Liver (tissue), 3 donors: ENCODE results near the gene MAGI1.

Experiments
- CTCF ChIP-seq: fragments of 150-350 bp; IDR thresholded peaks from 2 replicates; pipeline ENCODE4 v1.5.1; 2017; ENCODE audit warnings: improper control_type of control experiment, low read depth, low read length; ENCODE audit not compliant: missing input control
- EGR1 ChIP-seq, 2 donors: IDR thresholded peaks; 2 replicates each; pipeline ENCODE4 v1.6.1; 2016 to 2018; ENCODE audit warnings: antibody characterized with exemption in 2 of 2, low read depth in 2 of 2
- GABPA ChIP-seq, 2 donors: IDR thresholded peaks in 1 of 2; conservative IDR thresholded peaks in 1 of 2; 2 replicates each; pipeline ENCODE4 v1.6.1; 2016; ENCODE audit warnings: antibody characterized with exemption in 2 of 2, mild to moderate bottlenecking in 1 of 2, moderate library complexity in 1 of 2
- JUND ChIP-seq, 2 donors: IDR thresholded peaks; 2 replicates each; pipeline ENCODE4 v1.6.1; 2016; ENCODE audit warnings: antibody characterized with exemption in 2 of 2
- RAD21 ChIP-seq, 2 donors: IDR thresholded peaks; 2 replicates each; pipeline ENCODE4 v1.6.1; 2016; ENCODE audit warnings: antibody characterized with exemption in 2 of 2, mild to moderate bottlenecking in 2 of 2
- YY1 ChIP-seq: IDR thresholded peaks from 2 replicates; pipeline ENCODE4 v1.6.1; 2016; ENCODE audit warnings: antibody characterized with exemption, mild to moderate bottlenecking
- ZBTB33 ChIP-seq: IDR thresholded peaks from 2 replicates; pipeline ENCODE4 v1.6.1; 2016; ENCODE audit warnings: antibody characterized with exemption
- TF ChIP-seq, protein P1 (sequence below): IDR thresholded peaks from 2 replicates; pipeline ENCODE4 v1.6.1; 2016; ENCODE audit warnings: antibody characterized with exemption, mild to moderate bottlenecking
- donor health status: healthy.
- donor health status: healthy.

- TF ChIP-seq ZBTB33 = no peak
- TF ChIP-seq, protein P1, sequence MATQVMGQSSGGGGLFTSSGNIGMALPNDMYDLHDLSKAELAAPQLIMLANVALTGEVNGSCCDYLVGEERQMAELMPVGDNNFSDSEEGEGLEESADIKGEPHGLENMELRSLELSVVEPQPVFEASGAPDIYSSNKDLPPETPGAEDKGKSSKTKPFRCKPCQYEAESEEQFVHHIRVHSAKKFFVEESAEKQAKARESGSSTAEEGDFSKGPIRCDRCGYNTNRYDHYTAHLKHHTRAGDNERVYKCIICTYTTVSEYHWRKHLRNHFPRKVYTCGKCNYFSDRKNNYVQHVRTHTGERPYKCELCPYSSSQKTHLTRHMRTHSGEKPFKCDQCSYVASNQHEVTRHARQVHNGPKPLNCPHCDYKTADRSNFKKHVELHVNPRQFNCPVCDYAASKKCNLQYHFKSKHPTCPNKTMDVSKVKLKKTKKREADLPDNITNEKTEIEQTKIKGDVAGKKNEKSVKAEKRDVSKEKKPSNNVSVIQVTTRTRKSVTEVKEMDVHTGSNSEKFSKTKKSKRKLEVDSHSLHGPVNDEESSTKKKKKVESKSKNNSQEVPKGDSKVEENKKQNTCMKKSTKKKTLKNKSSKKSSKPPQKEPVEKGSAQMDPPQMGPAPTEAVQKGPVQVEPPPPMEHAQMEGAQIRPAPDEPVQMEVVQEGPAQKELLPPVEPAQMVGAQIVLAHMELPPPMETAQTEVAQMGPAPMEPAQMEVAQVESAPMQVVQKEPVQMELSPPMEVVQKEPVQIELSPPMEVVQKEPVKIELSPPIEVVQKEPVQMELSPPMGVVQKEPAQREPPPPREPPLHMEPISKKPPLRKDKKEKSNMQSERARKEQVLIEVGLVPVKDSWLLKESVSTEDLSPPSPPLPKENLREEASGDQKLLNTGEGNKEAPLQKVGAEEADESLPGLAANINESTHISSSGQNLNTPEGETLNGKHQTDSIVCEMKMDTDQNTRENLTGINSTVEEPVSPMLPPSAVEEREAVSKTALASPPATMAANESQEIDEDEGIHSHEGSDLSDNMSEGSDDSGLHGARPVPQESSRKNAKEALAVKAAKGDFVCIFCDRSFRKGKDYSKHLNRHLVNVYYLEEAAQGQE = no peak
- TF ChIP-seq CTCF = no peak
- TF ChIP-seq GABPA (IDR thresholded peaks at IDR 0.05 in 1 of 2, conservative IDR thresholded peaks at IDR 0.05 in 1 of 2) = no peak
- no peak for TF ChIP-seq RAD21 (IDR thresholded peaks at IDR 0.05)
- TF ChIP-seq YY1 = no peak
- no peak for TF ChIP-seq EGR1 (IDR thresholded peaks at IDR 0.05; ENCODE audit: low read depth in 2 of 2)
- TF ChIP-seq JUND (IDR thresholded peaks at IDR 0.05) = no peak
These were observed 180.0 kb downstream of the MAGI1 start for GRCh38 chr3:65858749-65859148.
